Measurements from ENCODE around the gene SENP8. TPM values are rescaled to one million over a fixed set of nuclear protein-coding genes. Genes with fewer than 3 reads are reported as not detected.
"Not testable (repeated sequence)": the region's sequence is repeated elsewhere in the genome, so short reads cannot be mapped to it uniquely, and the experiment has no call there.

The SENP8 gene
- total RNA-seq, 1 experiment from 2014 or later: 1.3 TPM

DNA sequence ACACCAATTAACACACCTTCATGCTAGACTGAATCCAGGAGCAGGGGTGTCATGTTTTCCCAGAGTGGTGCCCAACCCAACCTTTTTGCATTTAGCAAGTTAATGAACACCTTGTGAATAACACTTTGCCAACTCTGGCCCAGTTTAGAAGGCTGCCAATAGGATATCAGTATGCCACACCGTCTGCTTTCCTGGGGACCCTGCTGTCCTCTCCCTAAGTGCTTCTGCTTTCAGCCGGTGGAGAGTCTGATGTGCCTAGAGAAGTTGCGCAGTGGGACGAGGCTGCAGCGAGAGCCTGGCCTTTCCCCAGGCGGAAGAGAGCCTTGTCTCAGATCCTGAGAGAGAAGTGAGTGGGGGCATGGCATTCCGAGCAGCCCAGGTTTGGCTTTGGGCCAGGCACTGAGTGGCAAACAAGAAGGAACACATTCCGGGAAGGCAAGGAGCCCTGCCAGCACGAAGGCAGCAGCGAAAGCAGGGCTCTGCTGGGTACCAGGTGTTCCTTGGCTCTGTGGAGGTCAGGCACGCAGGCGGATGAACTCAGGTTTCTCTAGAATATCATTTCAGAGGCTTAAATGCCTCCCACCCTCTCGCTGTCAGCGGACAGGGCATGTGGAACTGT is 36.9 kb downstream of the SENP8 start:
- DNase-seq (ENCODE audit: low read depth): peak; percentile 33

DNA sequence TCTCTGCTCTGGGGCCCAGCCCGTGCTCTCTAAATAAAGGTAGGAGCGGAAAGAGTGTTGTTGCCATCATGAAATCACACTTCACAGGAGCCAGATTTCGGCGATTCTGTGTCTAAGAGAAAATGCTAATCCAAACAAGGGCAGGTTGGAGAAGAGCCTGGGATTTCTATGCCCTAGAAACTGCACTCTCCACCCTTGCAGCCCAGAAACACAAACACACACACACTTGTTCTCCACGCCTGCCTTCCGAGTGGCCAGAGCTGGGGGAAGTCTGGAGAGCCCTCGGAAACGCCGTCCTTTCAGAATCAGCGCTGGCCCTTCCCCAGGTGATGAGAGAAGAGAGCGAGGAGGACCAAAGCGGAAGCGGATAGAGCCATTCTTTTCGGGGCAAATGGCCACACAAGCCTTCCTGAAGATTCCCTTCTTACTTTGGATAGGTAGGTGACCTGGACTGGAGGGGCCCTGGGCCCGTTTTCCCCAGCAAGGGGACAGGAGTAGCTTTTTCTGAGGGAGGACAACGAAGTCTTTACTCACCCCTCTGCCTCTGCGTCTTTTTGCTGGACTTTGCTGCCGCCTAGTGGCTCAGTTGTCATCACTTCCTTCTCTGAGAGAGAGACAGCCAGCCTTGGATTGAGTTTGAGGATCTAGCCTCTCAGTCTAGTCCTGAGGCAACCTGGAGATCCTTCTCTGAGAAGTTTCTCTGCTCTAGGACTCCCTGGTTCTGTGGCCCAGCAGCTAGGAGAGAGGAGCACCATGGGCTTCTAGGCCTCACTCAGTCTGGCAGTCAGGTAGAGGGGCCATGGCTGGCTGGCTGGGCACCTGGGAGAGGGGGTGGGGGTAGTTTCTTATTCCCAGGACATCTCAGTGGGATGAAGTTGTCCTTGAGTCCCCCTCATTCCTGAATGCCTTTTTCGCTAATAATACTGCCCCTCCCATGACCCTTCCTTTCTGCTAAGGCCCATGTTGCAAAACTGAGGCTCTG is 37.7 kb downstream of the SENP8 start:
- DNase-seq (ENCODE audit: low read depth): peak; percentile 76

DNA sequence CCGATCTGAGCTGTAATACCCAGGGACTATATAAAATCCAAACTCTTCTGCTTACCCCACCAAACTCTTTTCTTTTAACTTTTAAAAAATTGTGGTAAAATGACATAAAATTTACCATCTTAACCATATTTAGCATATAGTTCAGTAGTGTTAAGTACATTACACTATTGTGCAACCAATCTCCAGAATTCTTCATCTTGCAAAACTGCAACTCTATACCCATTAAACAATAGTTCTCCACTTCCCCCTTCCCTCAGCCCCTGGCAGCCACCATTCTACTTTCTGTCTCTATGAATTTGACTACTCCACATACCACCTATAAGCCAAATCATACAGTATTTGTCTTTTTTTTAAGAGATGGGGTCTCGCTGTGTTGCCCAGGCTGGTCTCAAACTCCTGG is 38.7 kb downstream of the SENP8 start:
- no peak for DNase-seq (ENCODE audit: low read depth)

DNA sequence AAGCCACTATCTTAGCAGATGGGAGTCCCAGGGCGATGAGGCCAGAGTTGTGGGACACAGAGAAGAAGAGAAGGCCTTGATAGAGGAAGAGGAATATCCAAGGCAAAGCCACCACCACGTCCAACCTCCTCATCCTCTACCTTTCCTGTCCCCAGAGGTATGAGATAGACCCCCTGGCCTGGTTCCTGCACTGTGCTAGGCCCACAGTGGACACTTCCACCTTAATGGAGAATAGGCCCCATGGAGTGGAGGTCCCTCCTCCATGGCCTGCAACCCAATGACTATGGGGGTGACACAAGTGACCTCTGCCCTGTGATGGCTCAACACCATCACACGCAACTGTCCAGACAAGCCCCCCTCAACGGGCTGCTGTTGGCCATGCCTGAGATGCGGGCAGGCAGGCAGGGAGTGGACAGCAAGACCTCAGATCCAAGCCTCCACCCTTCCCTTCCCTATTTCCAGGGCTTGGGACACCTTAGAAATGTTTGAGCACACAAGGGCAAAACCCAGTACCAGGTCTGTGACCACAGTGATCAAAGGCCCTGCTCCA is 42.6 kb downstream of the SENP8 start:
- no peak for DNase-seq (ENCODE audit: low read depth)

DNA sequence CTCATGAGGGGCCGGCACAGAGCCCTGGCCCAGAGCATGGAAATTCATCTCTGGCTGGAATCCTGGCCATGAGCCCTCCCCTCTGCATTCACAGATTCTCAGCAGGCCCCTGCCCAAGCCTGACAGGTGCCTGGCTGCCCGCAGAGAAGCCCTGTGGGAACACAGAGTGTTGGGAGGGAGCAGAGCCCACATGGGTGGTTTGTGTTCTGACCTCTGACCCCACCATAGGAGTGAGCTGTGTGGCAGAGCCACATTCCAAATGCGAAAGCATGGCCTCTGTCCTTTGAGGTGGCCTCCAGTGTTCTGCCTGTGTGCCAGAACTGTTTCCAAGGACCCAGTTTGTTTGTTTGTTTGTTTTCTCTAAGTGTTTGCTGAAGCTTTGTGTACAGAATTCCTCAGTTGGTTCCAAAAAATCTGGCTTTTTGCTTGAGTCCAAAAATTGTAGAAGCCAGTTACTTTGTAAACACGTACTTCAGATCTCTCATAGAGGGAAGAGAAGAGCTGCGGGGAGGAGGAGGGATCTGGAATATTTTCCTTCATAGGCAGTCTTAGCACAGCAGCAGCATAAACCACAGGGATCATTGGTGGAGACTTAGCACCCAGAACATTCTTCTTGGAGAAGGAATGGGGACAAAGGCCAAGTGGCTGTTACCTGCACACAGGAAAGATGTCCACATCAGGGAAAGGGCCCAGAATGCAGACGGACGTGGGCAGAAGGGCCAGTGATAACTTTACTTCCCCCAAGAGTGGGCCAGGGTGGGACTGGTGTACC is 43.3 kb downstream of the SENP8 start:
- DNase-seq (ENCODE audit: low read depth): no peak

DNA sequence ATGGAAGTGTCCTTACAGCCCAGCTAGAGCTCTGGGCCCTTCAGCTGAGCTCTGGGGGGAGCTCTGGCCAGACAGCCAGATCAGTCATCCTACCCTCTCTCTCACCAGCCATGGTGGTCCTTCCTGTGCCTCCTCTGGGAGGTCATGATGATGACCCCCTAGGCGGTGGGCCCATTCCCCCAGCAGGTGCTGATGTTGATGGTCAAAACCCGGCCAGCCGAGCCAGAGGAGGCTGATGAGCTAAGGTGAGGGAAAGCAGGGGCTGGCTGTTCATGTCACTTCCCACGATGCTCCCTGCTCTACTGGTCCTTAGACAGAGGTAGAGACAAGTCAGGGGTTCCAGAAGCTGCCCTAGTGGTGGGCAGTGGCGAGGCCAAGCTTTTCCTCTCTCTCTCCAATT is 44.4 kb downstream of the SENP8 start:
- no peak for DNase-seq (ENCODE audit: low read depth)

DNA sequence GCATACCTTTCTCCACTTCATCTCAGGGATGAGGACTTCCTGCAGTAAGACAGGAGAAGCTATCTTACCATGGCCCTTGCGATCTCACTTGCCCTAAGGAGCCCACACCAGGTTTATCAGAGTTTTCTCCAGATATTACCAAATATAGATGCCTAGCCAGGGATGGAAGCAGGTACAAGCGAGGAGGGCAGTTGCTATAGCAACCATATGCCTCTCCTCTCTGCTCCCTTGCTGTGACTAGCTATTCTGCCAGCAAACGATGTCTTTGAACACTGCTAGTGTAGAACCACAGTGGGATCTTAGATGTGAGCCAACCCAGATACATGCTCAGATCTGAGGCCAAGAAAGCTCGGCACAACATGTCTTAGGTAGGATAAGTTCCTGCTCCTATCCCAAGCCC is 45.5 kb downstream of the SENP8 start:
- no peak for DNase-seq (ENCODE audit: low read depth)

DNA sequence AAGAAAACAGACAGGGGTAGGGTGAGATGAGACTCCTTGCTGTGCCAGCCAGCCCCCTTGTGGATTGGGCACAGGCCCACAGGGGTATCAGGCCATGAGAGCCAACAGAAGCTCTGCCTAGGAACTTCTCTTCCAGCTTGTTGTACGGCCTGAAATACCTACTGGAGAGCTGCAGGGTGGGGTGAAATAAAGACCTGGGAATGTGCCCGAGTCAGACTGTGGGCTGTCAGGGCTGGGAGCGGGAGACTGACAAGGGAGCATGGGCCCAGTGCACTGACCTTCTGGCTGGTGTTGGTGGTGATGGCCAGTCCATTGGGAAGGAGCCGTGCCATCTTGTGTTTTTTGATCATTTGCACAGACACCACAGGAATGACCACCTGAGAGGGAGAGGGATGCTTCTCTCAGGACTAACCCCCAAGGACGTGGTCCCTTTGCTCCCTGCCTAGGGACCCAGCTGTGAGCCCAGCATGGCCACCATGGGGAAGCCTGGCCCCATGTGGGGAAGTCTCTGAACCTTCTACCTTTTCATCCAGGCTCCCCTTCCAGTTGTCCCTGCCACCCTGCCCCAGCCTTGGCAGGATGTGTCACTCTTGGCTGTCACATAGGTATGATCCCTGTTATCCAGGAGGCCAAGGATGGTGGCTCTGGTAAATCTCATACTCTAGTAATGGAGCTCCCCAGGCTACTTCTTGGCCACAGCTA is 48.7 kb downstream of the SENP8 start:
- DNase-seq (ENCODE audit: low read depth): no peak

DNA sequence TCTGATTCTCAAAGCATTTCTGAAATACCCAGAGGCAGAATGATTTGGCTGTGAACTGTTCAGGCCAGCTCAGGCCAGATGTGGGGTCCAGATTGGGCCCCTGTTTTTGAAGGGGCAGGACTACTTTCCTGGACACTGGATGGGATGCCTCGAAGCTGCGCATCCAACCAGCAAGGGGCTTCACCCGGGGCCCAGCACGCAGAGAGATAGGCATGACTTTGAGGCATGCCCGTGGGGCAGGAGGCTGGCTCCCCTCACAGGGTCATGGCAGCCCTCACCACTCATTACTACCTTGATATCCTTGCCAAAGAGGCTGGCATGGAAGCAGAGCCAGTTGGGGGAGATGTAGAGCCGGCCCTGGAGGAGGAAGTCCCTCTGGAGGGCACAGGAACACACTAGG is 49.2 kb downstream of the SENP8 start:
- no peak for DNase-seq (ENCODE audit: low read depth)

DNA sequence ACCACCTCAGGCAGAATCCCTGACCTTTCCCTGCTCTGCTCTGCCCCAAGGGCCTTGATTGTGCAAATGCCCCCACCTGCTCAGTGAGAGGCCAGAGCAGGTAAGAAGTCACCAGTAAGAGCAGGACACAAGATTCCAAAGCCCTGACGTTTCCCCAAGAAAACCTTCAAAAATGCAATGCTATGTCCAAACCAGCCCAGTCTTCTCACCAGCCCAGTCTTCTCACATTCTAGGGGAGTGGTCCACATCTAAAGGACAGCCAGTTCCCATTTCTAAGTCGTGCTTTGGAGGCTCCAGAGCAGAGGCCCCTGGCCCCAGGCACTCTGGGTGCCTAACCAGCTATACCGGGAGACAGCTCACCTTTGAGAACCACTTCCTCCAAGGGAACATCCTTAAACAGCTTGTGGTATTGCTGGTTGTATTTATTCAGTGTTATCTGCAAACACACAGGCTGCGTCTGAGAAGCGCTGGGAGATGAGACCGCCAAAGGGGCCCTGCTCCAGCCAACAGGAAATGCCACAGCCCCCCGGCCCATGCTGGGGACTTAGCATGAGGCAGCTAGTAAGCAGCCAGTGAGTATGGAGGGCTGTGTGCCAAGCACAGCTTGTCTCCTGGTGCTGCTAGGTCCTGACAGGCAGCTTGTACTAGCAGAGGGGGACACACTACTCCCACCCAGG is 50.1 kb downstream of the SENP8 start:
- DNase-seq (ENCODE audit: low read depth): peak; percentile 41

DNA sequence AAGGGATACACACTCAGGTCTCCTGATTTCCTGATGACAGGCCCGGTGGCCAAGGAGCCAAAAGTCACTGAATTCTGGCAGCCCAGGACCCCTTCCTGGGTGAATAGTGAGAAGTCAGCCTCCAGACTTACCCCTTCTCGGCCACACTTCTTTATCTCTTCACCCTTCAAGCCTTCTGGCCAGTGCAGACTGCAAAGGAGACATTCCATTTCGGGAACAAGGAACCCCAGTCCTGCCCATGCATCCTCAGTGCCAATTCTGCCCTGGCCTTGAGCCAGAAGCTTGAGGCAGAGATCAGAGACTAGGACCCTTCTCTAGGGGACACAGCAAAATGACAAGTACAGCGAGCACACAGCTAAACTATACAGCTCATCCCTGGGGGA is 50.6 kb downstream of the SENP8 start:
- DNase-seq (ENCODE audit: low read depth): no peak

DNA sequence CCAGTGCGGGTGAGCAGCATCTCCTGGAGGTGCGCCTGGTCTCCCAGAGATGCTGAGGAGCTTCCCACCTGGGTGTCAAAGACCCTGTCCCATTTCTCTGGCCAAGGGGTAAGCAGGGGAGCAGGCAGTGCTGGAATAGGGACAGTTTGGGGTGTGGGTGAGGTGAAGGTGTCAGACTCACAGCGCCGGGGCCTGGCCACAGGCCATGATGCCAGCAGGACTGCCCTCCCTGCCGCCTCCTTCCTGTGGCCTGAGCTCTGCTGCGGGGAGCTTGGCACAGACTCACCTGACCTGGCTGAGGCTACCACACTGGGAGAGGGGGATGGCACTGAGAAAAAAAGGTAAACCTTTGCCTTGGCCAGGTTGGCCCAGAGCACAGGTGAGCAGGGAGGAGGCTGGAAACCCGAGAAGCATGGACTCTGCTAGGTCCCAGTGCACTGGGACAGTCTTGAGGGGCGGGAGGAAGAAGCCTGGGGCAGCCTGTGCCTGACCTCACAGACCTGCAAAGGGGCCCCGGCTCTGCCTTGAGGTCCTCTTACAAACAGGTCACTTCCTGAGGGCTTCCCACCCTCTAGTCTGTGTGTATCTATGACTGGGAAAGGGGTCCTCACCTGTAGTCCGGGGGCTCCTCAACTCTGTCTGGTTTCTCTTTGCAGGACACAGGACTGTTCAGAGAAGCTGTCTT is 51.2 kb downstream of the SENP8 start:
- DNase-seq (ENCODE audit: low read depth): no peak

DNA sequence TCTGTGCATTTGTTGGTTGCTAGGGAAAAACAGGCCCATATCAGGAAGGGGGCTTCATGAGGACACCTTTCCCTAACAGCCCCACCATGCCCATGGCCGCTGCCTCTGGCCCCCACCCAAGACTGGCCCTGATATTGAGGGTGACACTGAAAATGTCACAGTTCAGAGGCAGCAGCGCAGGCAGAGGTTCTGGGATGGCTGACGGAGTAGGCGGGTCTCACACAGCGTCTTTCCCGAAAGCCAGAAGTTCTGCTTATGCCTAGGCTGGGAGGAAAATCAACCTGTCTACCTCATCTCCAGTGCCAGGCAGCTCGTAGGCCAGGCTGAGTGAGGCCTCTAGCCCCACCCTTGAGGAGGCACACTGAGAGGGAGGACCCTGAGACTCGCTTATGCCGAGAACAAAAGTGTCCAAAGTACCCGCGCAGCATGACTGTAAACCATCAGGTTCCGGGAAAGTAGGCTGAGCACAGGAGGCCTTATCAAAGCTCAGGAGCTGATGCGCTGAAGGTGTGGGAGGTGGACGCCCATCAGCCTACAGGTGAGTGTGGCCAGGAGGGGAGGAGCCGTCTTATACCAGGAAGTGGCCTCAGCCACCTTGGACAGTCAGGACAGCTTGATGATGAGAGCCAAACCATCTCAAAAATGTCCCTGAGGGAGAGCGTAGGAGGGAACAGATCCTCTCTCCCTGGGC is 51.9 kb downstream of the SENP8 start:
- no peak for DNase-seq (ENCODE audit: low read depth)

DNA sequence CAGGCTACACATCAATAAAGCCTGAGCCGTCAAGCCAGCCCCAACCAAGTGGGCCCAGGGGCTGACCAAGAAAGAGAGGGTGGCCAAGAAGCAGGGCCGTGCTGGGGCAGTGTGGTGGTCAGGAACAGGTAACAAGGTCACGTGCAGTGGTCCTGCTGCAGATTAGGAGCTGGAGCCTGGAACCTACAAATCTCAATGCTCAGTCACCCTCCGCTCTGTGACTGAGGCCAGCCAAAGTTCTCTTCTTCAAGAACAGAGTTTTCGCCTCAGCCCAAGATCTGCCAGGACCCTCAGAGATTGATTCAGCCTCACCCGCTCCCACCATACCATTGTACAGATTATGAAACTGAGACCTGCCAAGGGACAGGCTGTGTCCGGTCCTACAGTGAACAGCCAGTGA is 52.5 kb downstream of the SENP8 start:
- DNase-seq (ENCODE audit: low read depth): no peak

DNA sequence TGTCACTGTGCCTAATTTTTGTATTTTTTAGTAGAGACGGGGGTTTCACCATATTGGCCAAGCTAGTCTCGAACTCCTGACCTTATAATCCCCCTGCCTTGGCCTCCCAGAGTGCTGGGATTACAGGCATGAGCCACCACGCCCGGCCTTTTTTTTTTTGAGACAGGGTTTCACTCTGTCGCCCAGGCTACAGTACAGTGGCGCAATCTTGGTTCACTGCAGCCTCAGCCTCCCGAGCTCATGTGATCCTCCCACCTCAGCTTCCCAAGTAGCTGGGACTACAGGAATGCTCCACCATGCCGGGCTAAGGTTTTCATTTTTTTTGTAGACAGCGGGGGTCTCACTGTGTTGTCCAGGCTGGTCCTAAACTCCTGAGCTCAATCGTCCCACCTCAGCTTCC is 53.8 kb downstream of the SENP8 start:
- not testable (repeated sequence) for DNase-seq (ENCODE audit: low read depth)

DNA sequence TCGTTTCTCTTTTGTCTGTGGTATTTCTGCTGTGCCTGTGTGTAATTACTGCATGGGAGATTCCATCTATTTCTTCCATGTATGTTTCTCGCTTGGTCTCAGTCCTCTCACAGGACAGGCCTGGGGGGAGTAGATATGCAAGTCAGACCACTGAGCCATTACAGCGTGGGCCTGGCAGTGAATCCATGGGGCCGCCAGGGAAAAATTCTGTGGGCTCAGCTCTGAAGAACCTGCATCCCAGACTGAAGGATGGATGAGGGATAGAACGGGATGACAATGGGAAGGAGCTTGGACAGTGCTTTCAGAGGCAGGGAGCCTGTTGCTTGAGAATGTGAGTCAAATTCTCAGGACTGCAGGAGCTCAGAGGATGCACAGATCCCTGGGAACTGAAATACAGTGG is 54.6 kb downstream of the SENP8 start:
- DNase-seq (ENCODE audit: low read depth): no peak

DNA sequence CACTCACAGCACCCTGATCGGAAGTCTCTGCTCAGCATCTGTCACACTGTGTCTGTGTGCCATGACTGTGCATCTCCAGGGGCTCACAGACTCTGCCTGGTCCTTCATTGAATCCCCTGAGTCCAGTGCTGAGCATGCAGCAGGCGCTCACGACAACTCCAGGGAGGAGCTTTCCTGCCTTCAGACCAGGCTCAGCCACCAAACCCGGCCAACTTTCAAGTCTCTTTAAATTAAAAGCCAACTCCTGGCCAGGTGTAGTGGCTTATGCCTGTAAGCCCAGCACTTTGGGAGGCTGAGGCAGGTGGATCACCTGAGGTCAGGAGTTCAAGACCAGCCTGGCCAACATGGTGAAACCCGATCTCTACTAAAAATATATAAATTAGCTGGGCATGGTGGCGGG is 55.2 kb downstream of the SENP8 start:
- DNase-seq (ENCODE audit: low read depth): no peak

DNA sequence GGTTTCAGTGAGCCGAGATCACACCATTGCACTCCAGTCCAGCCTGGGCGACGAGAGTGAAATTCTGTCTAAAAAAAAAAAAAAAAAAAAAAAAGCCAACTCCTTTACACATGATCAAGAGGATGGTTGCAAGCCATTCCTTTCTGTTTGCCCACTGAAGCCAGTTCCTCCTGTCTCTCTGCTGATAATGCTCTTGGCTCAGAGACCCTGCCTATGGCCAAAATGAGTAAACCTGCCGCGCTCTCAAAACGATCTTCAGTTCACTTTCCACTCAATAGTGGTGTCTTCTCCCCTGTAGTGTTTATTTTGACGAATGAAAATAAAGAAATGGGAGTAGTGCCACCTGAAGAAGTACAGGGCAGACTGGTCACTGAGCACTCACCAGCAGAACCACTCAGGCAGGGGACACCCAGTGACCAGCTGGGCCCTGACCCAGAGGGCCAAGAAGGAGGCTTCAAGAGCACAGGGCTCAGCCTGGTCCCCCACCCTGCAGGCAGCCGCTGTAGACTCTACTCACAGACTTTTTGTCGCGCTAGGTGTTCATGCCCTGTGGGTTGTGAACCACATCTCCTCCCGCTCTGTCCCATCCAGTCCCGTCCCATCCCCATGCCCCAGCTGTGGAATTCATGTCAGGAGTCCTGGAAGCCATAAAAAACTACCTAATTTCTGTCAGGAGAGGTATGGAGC is 55.8 kb downstream of the SENP8 start:
- no peak for DNase-seq (ENCODE audit: low read depth)
